ENCODE data around the gene CANT1. TPM values are rescaled to one million over a fixed set of nuclear protein-coding genes. Genes with fewer than 3 reads are reported as not detected.

The CANT1 gene
- total and polyA plus RNA-seq, 2 of the 13 experiments (the other 11 are each of a cell fraction or from before 2014, with no cell fraction given), result 34.1 to 42.1 TPM

GRCh38 chr17:78979780-78980623 is 29.6 kb downstream of the CANT1 start, which contains the start of gene LGALS3BP (continued):
- TF ChIP-seq ZBTB49 (CRISPR knock-in tag; IDR thresholded peaks at IDR 0.05; ENCODE audit: borderline replicate concordance), result 0 out of 2 replicates have a peak, but pooled peaks have one; percentile 47
- TF ChIP-seq ARID2 (CRISPR knock-in tag; IDR thresholded peaks at IDR 0.05; ENCODE audit: borderline replicate concordance), result peak; percentile 93
- peak; percentile 90 for TF ChIP-seq ZNF792 (CRISPR knock-in tag; IDR thresholded peaks at IDR 0.05)
- no peak; the same call in 1 of the 2 replicates for TF ChIP-seq ZNF775 (CRISPR knock-in tag; IDR thresholded peaks at IDR 0.05; ENCODE audit: borderline replicate concordance)
- TF ChIP-seq TCF7L2 (IDR thresholded peaks at IDR 0.05; ENCODE audit: low read depth, low read length), result no peak
- TF ChIP-seq PLSCR1 (CRISPR knock-in tag; IDR thresholded peaks at IDR 0.05; ENCODE audit: borderline replicate concordance), result peak; percentile 85; the same call in 1 of the 2 replicates
- 0 out of 4 replicates have a peak, but pooled peaks of 1 of the 2 experiments have one; percentile 16 for TF ChIP-seq NR2F1 (CRISPR knock-in tag; IDR thresholded peaks at IDR 0.05)
- TF ChIP-seq TRAFD1 (CRISPR knock-in tag; IDR thresholded peaks at IDR 0.05; ENCODE audit: borderline replicate concordance), result peak; percentile 22; the same call in 1 of the 2 replicates
- no peak; the same call in 1 of the 2 replicates for TF ChIP-seq KDM4B (CRISPR knock-in tag; IDR thresholded peaks at IDR 0.05)
- no peak for TF ChIP-seq AKNA (CRISPR knock-in tag; IDR thresholded peaks at IDR 0.05; ENCODE audit: borderline replicate concordance)
- TF ChIP-seq ZBTB34 (CRISPR knock-in tag; IDR thresholded peaks at IDR 0.05), result peak; percentile 71
- peak; percentile 86 for TF ChIP-seq ZSCAN21 (CRISPR knock-in tag; IDR thresholded peaks at IDR 0.05; ENCODE audit: borderline replicate concordance)
- TF ChIP-seq FOXA1 (IDR thresholded peaks at IDR 0.05), result no peak
- no peak for TF ChIP-seq FOXA1 (CRISPR knock-in tag; IDR thresholded peaks at IDR 0.05)
- TF ChIP-seq PTBP1 (IDR thresholded peaks at IDR 0.05; ENCODE audit: low read depth, low read length, poor library complexity, severe bottlenecking), result no peak
- TF ChIP-seq HNRNPUL1 (IDR thresholded peaks at IDR 0.05; ENCODE audit: low read depth, low read length), result no peak
